Breast epithelium (tissue), 3 donors: ENCODE measurements around the gene TRAPPC10.

Source experiments
- POLR2AphosphoS5 ChIP-seq, 3 donors: sonication (generic); formaldehyde crosslinking; IDR thresholded peaks; one replicate each; pipeline ENCODE4 v1.6.1; 2017; ENCODE audit warnings: antibody characterized with exemption in 3 of 3
- TF ChIP-seq, protein P1 (sequence below), 3 donors: fragments of 450-650 bp; IDR thresholded peaks; one replicate each; pipeline ENCODE4 v1.5.1; 2016 to 2017; ENCODE audit warnings: antibody characterized with exemption in 3 of 3, mild to moderate bottlenecking in 3 of 3, moderate library complexity in 3 of 3

DNA sequence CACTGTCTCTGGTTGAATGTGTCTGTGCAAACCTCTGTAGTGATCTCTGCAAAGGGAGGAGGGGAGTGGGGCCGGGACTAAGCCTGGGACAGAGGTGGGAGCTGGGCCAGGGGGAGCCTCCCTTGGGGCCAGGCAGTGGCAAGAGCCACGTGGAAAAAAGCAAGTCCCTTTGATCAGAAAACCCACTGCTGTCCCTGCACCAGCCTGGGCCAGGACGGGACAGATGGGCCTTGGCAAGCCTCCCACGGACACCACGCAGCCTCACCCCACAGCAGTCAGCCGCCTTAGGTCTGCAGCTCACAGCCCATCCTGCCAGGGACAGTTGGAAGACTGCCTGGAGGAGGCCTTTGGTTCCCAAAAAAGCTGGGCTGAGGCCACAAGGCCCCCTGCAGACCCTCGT lies 11.7 kb upstream of the TRAPPC10 start:
- TF ChIP-seq, protein P1, sequence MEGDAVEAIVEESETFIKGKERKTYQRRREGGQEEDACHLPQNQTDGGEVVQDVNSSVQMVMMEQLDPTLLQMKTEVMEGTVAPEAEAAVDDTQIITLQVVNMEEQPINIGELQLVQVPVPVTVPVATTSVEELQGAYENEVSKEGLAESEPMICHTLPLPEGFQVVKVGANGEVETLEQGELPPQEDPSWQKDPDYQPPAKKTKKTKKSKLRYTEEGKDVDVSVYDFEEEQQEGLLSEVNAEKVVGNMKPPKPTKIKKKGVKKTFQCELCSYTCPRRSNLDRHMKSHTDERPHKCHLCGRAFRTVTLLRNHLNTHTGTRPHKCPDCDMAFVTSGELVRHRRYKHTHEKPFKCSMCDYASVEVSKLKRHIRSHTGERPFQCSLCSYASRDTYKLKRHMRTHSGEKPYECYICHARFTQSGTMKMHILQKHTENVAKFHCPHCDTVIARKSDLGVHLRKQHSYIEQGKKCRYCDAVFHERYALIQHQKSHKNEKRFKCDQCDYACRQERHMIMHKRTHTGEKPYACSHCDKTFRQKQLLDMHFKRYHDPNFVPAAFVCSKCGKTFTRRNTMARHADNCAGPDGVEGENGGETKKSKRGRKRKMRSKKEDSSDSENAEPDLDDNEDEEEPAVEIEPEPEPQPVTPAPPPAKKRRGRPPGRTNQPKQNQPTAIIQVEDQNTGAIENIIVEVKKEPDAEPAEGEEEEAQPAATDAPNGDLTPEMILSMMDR (IDR thresholded peaks at IDR 0.05) = no peak
- TF ChIP-seq POLR2AphosphoS5 (IDR thresholded peaks at IDR 0.05) = no peak
